Loucy (cell line): Measurements from ENCODE around the gene HSD17B7.

Experiments used
- CTCF ChIP-seq: fragments of 200-600 bp; sonication (generic); conservative IDR thresholded peaks from 2 replicates; pipeline ENCODE4 v1.5.1; 2014; ENCODE audit warnings: mild to moderate bottlenecking, antibody characterized with exemption, low read length
- EZH2phosphoT487 ChIP-seq: fragments of 200-600 bp; IDR thresholded peaks from 2 replicates; pipeline ENCODE4 v1.6.1; 2018; ENCODE audit warnings: antibody characterized with exemption, mild to moderate bottlenecking, moderate library complexity, borderline replicate concordance

DNA sequence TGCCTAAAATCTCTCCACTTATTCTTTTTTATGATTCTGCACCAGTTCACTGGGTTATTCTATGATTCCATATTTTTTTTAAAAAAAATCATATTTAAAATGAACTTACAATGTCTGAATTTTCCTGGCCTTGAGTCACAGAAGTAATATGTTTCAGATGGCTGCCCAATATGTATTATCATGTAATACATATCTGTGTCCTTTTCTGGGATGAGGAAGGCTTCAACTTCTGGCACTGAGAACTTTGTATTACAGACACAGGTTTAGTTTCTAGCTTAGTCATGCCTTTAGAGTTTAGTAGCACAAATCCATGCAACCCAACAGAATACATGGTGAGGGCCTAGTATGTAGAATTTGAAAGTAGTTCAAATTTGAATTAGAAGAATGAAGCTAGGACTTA is 7.8 kb upstream of the HSD17B7 start:
- TF ChIP-seq EZH2phosphoT487 (no peak), CTCF (no peak)
